Astrocyte of the cerebellum (primary cell): ENCODE measurements around the gene SLC25A42.

Source experiments
- DNase-seq: peaks from one replicate; pipeline ENCODE4 v3.0.0-alpha.2; 2011; ENCODE audit warnings: low read depth
- H3K4me3 ChIP-seq: 2 replicates; pipeline ENCODE4 v1.5.1; 2011; ENCODE audit warnings: mild to moderate bottlenecking, low read depth, low read length, moderate library complexity
- CTCF ChIP-seq: IDR thresholded peaks from 2 replicates; pipeline ENCODE4 v1.5.1; 2012; ENCODE audit warnings: low read length, low read depth, moderate library complexity, mild to moderate bottlenecking; ENCODE audit errors: missing control alignments
- in situ Hi-C: cut with HindIII; loops from 2 replicates; pipeline ENCODE4 v1.10.0; 2017; ENCODE audit warnings: low sequenced_read_pairs

Gene SLC25A42

DNA sequence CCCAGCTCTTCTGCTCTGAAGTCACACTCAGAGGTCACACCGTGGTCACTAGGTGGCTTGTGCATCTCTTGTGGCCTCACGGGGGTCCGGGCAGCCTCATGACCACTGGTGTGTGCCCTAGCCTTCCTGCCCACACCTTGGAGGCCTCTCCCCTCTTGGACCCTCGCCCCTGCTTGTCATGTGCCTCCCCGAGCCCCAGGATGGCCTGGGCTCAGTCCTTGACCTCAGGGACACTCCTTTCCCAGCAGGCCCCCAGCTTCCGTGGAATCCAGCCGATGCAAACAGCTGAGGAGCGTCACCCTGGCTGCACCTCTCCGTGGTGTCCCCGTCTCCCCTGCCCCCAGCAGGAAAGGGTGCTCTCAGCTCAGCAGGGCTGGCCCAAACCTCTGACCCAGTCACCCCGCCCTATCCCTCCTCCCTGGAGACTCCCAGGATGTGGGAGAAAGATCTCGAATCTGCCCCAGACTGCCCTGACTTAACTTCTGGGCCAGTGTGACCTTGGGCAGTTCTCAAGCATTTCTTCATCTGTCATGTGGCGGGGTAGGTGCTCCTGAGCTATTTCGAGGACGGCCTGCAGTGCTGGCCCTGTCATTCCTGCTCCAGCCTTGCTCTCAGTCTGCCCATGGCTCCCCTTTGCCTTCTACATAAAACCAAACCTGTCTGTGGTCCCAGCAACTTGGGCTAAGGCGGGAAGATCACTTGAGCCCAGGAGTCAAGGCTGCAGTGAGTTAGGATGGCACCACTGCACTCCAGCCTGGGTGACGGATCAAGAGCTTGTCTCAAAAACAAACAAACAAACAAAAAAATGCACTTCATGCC, 4.6 kb upstream of the SLC25A42 start:
- in situ Hi-C loops, result no loop called here
- DNase-seq, result no peak
- H3K4me3 ChIP-seq, result no peak overlapping the region
- TF ChIP-seq CTCF, result no peak

DNA sequence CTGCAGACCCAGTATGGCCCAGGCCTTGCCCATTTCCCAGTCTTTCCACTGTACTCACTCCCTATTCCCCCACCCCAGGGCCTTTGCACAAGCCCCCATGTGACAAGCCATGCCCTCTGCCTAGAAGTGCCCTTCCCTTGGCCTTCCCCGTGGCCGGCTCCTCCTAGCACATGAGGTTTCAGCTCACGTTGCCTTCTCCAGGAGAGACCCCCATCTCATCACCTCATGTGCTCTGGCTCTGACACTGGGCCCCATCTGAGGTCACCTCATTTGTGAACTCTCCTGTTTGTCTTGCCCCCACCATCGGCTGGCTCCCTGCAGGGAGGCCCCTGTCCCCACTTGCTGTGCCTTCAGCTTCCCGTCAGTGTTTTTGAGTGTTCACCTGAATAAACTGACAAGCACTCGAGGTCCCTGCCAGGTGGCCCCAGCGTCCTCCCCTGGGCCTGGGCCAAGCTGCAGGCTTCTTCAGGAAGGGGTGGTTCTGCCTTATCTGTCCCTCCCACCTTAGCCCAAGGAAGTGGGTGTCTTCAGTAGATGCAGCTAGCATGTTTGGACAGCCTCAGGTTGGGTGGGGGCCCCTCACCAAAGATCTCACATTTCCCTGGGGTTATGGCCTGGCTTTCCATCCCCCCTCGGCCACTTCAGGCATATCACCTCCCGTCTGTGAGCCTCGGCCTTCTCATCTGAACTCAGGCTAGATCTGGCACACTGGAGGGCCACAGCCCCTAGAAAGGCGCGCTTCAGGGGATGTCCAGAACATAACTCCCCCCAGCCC, 3.8 kb upstream of the SLC25A42 start:
- no peak for TF ChIP-seq CTCF
- no peak overlapping the region for H3K4me3 ChIP-seq
- no peak for DNase-seq
- in situ Hi-C loops, result no loop called here

DNA sequence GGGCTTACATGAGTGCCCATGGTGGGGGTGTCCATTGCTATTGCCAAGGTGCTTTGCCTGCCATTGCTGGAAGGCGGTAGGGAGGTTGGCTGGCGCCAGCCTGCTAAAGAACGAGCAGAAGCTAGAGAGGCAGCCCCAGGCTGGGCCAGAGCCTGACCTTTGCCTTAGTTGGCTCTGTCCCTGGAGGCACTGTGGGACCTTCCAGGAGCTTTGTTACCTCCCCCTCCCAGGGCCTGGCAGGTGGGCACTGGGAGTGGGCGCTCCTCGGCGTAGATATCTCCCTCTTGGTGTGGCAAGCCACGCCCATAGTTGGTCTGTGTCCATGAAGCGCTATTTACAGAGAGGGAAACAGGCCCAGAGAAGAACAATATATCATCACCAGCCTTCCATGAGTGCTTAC, 2.3 kb upstream of the SLC25A42 start:
- in situ Hi-C loops, result no loop called here
- no peak overlapping the region for H3K4me3 ChIP-seq
- TF ChIP-seq CTCF, result no peak
- DNase-seq, result no peak

GRCh38 chr19:19062454-19063182, 1.2 kb upstream of the SLC25A42 start:
- peak overlapping the region; percentile 71 for H3K4me3 ChIP-seq
- in situ Hi-C loops, result no loop called here
- no peak for DNase-seq
- no peak for TF ChIP-seq CTCF

- in situ Hi-C loops, result no loop called here
- H3K4me3 ChIP-seq, result peak overlapping the region; percentile 71
- no peak for DNase-seq
- TF ChIP-seq CTCF, result no peak
Observed at GRCh38 chr19:19064098-19064722, 416 bp downstream of the SLC25A42 start.
